ENCODE data around the gene SERPINB1.

DNA sequence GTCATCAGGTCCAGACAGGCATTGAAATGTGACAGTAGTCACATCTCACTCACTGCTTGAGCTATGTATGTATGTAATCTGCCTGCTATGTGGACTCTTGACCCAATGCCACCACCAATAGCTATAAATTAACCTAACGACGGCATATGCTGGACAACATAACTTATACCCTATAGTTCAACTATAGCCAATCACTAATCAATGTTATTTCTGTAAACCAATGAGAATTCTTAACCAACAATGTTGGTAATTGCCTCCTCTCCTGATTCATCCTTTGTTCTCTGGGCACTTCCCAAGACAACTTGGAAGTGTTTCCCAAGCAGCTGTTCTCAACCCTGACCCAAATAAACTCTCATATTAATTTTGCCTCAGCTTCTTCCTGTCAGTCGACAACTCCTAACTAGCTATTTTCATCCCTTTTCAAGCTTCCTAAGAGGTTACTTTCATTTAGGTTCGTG lies 24.1 kb upstream of the SERPINB1 start:
- TF ChIP-seq POLR2A (IDR thresholded peaks at IDR 0.05; ENCODE audit: low read depth, low read length) (no peak), SMC3 (IDR thresholded peaks at IDR 0.05; ENCODE audit: borderline replicate concordance, low read length) (no peak), CBFB (IDR thresholded peaks at IDR 0.05; ENCODE audit: low read depth) (no peak), LARP7 (IDR thresholded peaks at IDR 0.05) (no peak), PML (IDR thresholded peaks at IDR 0.05; ENCODE audit: low read length) (no peak), EP300 (IDR thresholded peaks at IDR 0.05; ENCODE audit: borderline replicate concordance in 1 of 2, control insufficient read depth in 1 of 2, low read depth in 2 of 2, low read length in 2 of 2) (no peak), REST (IDR thresholded peaks at IDR 0.05; ENCODE audit: low read depth, low read length) (no peak), MAX (IDR thresholded peaks at IDR 0.05; ENCODE audit: low read depth, low read length) (no peak), E4F1 (IDR thresholded peaks at IDR 0.05; ENCODE audit: borderline replicate concordance, partially characterized antibody) (no peak)
- TF ChIP-seq, protein P1, sequence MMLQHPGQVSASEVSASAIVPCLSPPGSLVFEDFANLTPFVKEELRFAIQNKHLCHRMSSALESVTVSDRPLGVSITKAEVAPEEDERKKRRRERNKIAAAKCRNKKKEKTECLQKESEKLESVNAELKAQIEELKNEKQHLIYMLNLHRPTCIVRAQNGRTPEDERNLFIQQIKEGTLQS (IDR thresholded peaks at IDR 0.05; ENCODE audit: borderline replicate concordance, extremely low read depth, low read depth, low read length), result no peak
- TF ChIP-seq, protein P2, sequence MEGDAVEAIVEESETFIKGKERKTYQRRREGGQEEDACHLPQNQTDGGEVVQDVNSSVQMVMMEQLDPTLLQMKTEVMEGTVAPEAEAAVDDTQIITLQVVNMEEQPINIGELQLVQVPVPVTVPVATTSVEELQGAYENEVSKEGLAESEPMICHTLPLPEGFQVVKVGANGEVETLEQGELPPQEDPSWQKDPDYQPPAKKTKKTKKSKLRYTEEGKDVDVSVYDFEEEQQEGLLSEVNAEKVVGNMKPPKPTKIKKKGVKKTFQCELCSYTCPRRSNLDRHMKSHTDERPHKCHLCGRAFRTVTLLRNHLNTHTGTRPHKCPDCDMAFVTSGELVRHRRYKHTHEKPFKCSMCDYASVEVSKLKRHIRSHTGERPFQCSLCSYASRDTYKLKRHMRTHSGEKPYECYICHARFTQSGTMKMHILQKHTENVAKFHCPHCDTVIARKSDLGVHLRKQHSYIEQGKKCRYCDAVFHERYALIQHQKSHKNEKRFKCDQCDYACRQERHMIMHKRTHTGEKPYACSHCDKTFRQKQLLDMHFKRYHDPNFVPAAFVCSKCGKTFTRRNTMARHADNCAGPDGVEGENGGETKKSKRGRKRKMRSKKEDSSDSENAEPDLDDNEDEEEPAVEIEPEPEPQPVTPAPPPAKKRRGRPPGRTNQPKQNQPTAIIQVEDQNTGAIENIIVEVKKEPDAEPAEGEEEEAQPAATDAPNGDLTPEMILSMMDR (IDR thresholded peaks at IDR 0.05 in 2 of 3, conservative IDR thresholded peaks at IDR 0.05 in 1 of 3; ENCODE audit: control insufficient read depth in 2 of 3, extremely low read depth in 1 of 3, insufficient read depth in 1 of 3, low read depth in 3 of 3, low read length in 3 of 3), result no peak
